ENCODE measurements around the gene ANGPTL1.

The ANGPTL1 gene, protein sequence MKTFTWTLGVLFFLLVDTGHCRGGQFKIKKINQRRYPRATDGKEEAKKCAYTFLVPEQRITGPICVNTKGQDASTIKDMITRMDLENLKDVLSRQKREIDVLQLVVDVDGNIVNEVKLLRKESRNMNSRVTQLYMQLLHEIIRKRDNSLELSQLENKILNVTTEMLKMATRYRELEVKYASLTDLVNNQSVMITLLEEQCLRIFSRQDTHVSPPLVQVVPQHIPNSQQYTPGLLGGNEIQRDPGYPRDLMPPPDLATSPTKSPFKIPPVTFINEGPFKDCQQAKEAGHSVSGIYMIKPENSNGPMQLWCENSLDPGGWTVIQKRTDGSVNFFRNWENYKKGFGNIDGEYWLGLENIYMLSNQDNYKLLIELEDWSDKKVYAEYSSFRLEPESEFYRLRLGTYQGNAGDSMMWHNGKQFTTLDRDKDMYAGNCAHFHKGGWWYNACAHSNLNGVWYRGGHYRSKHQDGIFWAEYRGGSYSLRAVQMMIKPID

DNA sequence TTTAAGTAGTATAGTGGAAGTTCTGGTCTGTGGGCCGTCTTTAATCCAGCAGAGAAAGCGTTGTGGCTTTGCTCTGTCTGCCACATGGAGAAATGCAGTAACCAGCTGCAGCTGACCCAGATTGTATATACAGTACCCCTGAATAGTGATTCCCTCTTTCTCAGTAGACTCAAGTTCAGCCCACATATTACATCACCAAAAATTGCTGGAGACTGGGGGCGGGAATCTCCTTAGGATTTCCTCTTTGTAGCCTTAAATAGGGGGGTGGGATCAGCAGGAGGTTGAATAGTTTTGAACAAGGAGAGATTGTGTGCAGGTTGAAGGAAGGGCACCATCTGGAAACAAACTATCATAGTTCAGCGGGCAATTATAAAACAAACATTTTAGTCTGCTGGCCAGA lies at the start of gene ANGPTL1:
ANGPTL1 (minus strand) TSS at position 134 of the 400 bp plus-strand sequence. CDS start 5,301 bp downstream, outside the sequence.
- DNase-seq = no peak

DNA sequence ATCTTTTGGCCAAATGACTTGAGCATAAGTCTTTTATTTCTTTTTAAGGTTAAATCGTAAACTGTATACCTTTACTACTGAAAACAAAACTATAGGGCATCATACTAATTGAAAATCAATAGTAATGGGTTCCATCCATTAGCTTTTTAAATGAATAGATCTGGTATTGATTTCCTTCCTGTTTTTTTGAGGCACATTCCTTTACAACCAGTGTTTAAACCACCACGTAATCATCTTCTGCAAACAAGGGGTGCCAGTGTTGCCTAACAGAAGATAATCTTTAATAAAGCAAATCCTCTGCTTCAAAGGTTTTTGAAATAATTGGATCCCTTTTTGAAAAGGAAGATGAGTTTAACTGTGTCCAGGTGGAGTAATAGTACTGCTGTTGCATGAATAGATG lies 48.7 kb upstream of the ANGPTL1 start:
- no peak for DNase-seq

DNA sequence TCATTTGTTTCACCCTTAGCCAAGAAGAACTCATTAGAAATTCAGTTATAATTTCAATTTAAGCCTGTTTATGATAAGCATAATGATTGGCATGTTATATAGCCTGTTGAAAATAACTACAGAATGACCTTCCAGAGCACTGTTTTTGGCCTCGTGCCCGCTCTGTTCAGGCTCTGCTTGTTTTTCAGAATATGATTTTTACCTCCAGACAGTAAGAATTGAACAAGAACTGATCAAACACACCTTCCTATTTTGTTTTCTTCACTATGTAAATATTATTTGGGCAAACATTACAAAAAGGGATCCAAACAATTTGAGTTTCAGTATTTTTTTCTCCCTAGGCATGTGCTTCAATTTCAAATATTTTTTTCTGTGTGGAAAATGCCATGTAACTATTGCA lies 48.1 kb upstream of the ANGPTL1 start:
- DNase-seq = no peak

DNA sequence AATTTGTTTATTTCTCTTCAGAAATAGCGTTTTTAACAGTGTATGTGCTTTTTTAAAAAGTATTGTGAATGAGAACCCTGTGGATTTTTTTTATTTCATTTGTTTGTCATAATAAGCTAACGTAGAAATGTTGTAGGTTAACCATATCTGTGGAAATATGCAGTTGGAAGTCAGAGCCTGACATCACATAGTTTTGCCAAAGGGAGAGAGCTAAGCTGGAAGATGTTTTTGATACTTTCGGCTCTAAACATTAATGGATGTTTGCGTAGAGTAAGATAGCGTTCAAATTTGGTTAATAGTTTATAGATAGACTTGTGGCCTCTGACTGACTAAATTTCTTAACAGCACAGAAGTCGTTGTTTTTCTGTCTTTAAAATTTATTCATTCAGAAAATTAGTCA lies 47.4 kb upstream of the ANGPTL1 start:
- no peak for DNase-seq

DNA sequence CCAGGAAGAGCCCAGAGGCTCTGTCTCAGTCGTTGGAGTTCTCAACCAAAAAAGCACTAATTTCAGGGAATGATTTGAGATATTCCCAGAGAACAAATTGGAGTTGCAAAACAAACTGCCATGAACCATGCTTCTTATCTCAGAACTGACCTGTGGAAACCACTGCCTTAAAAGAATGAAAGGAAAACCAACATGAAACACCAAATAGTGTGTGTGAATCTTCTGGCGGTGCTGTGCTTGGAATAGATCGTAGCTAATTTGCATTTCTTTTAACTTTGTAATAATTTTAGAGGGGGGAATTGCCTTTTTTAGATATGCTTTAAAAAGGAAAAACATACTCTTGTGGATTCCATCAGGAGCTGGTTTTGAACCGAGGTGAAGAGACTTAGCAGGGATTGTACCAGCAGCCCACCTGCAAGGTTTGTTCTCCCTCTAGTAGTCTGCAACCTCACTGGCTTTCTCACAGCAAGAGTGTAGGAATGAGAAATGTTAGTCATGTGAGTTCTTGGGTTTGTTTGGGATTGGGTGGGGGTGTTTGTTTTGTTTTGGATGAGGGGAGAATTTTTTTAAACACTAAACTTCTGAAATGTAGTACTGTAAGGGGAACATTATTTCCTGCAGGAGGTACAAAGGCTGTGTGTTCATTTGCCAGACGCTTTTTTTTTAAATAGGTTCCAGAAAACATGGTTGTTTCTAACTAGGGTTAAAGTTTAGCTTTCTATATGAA lies 45.7 kb upstream of the ANGPTL1 start:
- DNase-seq = no peak

DNA sequence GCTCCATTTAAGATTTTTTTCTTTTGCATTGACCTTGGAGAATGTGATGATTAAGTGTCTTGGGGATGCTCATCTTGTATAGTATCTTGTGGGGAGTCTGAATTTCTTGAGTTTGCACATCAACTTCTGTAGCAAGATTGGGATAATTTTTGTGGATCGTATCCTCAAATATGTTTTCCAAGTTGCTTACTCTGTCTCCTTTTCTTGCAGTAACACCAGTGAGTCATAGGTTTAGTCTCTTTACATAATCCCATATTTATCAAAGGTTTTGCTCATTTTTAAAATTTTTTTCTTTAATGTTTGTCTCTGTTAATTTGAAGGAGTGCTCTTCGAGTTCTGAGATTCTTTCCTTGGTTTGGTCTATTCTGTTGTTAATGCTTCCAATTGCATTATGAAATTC lies 41.7 kb upstream of the ANGPTL1 start:
- no peak for DNase-seq

DNA sequence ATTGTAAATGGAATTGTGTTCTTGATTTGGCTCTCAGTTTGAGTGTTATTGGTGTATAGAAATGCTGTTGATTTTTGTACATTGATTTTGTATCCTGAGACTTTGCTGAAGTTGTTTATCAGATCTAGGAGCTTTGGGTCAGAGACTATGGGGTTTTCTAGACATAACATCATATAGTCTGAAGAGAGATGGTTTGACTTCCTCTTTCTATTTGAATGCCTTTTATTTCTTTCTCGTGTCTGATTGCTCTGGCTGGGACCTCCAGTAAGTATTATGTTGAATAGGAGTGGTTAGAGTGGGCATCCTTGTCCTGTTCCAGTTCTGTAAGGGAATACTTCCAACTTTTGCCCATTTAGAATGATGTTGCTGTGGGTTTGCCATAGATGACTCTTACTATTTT lies 39.1 kb upstream of the ANGPTL1 start:
- DNase-seq = no peak

DNA sequence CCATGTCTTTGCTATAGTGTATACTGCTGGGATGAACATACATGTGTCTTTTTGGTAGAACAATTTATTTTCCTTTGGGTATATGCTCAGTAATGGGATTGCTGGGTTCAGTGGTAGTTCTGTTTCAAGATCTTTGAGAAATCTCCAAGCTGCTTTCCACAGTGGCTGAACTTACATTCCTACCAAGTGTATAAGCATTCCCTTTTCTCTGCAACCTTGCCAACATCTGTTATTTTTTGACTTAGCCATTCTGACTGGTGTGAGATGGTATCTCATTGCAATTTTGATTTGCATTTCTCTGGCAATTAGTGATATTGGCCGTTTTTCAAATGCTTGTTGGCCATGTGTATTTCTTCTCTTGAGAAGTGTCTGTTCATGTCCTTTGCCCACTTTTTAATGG lies 37.5 kb upstream of the ANGPTL1 start:
- no peak for DNase-seq

DNA sequence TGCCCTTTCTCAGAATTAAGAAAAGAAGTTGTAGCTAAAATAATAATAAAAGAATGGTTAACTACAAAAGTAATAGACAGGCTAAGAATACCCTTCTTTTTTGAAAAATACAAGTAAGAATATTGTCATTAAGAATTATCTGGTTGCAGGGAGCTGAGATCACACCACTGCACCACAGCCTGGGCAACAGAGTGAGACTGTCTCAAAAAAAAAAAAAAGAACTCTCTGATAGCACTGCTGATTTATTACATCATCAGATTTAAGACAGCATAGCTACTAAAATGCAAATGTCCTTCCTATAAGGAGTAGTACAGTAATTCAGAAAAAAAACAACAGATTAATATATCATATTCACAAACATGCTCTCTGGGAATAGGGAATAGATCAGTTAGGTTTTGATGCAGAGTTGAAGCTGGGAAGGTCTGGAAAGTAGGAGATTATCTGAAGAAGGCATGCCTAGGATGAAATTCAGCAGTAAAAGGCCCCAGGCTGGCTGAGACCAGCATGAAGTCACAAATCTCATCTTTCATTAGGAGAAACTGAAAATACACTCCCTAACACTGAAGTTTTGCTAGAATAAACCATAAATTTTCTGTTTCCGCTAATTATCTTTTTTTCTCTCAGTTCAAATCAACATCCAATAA lies 30.7 kb upstream of the ANGPTL1 start:
- no peak for DNase-seq

DNA sequence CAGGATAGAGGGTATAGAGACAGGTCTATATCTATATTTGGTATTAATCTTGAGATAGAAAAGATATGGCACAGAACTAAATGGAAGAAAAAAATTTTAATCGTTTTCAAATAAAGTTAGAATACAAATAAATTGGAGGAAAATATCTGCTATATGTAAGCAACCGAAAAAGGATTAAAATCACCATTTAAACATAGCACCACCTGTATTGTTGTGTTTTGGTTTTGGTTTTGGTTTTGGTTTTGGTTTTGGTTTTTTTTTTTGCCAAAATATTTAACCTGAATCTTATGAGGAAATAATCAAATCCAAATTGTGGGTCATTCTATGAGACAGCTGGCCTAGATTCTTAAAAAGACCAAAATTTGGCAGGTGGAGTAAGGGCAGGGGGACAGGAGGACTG lies 28.5 kb upstream of the ANGPTL1 start:
- no peak for DNase-seq

DNA sequence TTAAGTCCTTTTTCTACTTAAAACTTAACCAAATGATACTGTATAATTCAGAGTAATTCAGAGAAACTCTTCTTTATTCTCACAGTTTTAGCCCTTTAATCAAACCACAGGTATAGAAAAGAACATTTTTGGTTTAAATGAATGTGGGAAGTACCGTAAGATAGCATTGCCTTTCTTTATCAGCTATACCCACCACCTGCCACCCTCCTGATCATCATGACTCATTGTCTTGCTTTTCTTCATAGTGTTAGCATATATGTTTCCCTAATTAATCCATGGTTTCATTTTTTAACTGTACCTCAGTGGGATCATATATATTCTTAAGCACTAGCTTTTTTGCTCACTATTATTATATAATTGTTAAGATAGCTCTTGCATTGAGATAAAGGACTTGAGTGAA lies 27.5 kb upstream of the ANGPTL1 start:
- no peak for DNase-seq

DNA sequence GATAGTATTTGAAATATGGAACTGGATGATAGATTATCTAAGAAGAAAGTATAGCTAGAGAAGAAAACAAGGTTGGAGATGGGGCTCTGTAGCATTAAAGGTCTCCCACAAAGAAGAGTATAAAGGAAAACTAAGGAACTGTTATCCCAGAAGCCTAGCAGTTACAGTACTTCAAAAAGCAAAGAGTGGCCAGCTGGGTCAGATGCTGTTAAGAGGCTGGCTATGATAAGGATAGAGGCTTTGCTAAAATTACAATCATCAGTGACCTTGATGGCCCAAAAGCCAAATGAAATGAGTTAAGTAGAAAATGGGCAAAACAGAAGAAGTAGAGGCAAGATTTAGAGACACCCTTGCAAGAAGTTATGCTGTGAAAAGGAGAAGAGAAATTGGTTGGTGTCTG lies 25.1 kb upstream of the ANGPTL1 start:
- DNase-seq = no peak

DNA sequence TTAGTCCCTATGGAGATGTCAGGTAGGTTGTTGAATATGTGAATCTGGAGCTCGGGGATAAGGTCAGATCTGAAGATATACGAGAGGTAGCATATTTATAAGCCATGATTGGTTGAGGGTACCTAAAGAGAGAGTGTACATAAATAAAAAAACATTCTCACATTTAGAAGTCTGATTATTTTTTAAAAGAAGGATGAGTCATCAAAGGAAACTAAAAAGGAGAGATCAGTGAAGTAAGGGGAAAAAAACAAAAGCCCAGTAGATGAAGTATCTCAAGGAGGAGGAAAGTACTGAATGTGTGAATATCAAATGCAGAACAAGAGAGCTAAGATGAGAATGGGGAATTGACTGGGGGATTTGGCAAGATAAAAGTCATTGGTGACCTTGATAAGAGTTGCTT lies 15.7 kb upstream of the ANGPTL1 start:
- DNase-seq = no peak

DNA sequence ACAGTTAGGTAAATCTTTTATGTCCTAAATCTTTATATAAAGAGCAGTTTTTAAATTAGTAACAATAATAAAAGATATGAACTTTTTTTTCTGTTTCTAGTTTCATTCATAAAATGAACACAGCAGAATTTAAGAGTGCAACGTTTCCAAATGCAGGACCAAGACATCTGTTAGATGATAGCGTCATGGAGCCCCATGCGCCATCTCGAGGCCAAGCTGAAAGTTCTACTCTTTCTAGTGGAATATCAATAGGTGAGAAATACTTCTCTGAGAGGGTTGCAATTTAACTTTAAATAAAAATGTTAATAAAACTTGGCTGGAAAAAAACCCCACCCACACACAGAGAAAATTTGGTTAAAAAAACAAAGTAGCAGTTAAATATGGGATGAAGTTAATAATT lies 15.0 kb upstream of the ANGPTL1 start:
- peak; percentile 3 for DNase-seq

DNA sequence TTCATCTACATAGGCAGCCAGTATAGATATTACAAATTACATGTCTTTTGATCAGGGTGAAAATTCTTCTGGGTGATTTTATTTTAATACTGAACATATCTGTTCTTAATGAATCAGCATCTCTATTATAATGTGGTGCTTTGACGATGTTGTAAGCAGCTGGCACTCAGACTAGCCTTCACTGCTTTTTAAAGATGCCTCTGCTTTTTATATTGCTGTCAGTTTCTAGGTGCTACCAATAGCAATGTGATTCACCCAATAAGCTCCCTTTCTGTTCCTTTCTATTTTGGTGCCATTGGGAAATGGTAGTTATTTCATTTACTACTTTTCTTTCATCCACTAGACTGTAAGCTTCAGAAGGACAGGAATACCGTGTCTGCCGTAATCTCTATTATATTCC lies 11.1 kb upstream of the ANGPTL1 start:
- no peak for DNase-seq

DNA sequence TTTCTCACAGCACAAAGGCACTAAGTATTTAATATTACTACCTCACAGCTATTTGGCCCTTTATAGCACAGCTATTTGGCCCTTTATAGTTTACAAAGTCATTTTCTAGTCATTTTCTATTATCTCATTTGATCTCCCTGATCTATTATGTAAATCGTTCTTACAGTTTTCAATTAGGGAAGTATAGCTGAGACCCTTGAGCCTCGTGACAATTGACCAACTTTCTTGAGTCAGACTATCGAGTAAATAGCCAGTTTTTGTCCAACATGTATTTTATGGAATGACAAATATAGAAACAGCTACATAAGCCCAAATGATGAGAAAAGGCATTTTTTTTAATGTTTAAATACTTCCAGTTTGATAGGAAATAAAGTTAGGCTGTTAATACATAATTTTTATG lies 7.0 kb upstream of the ANGPTL1 start:
- DNase-seq = no peak

DNA sequence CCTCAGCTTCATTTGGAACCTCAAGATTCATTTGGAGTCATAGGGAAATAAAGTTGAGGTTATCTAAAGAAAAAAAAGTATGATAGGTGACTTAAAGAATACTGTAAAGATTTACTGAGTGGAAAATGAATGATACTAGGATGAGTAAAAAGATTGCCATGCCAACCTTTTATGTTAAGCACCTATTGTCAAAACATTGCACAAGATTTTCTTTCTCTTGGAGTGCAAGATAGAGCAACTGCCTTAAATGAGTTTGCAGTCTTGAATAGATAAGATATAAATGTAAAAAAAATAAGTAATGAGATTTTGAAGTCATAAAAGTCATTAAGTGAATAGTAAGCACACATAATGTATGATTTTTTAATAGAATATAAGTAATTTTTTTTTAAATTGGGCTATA lies 5.1 kb upstream of the ANGPTL1 start:
- DNase-seq = no peak

DNA sequence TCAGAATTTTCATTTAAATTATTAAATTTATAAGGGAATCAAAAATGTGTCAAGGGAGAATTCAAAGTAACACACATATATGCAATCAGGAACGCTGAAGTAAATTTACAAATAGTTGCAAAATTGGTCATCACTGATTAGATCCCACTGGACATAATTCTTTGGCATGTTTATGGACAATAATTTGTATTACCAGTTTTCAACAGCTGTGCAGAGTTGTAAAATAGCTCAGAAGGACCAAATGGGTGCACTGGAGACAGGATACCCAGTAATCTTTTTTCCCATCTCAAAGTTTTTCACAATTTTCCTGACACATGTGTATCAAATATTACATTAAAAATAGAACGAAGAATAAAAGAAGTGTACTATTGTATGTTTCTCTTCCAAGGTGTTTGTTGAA lies 4.1 kb upstream of the ANGPTL1 start:
- no peak for DNase-seq

DNA sequence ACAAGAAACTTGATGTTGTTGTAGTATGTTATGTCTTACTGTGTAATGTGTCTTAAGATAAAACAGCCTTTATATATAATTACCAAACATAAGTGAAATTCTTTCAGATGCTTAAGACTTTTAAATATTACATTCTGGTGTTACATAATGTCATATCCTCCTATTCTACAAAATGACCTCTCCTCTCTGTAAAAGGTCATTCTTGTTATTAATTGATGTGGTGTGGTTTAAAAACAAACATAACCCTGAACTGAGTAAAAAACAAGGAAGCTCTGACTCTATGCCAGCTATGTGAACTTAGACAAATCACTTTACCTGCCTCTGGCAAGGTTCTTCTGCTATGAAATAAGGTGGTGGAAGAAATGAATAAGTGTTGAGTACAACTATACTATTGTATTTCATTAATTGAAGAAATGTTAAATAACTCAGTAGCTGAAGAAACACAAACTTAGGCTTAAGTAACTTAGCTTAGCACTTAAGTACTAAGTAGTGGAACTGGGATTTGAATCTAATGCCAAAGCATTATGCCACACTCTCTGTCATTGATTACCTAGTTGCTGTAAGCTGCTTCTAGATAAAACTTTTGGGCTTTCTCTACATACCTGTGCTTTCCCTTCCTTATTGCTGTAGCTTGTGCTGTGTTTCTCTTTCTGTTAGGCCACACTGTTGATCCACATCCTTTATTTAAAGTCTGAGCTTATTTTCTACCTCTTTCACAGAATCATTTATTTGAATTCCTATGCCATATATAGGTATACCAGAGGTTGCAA lies 859 bp upstream of the ANGPTL1 start:
- no peak for DNase-seq

DNA sequence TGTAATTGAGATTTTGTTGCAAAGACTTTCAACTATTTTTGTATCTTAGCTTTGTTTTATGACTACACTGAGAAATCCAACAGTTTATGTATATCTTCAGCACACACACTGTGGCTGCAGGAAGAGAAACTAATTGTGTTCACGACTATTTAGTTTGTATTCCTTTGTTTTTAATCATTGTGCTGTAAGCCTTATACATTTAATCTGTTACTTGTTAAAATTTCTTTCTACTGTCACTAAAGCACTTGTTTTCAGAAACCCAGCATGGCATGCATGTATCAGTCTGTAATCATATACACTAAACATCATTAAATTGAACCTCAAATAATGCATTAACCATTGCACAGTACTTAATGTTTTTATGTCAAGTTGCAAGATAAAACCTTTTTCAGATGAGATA lies 656 bp downstream of the ANGPTL1 start:
- no peak for DNase-seq

DNA sequence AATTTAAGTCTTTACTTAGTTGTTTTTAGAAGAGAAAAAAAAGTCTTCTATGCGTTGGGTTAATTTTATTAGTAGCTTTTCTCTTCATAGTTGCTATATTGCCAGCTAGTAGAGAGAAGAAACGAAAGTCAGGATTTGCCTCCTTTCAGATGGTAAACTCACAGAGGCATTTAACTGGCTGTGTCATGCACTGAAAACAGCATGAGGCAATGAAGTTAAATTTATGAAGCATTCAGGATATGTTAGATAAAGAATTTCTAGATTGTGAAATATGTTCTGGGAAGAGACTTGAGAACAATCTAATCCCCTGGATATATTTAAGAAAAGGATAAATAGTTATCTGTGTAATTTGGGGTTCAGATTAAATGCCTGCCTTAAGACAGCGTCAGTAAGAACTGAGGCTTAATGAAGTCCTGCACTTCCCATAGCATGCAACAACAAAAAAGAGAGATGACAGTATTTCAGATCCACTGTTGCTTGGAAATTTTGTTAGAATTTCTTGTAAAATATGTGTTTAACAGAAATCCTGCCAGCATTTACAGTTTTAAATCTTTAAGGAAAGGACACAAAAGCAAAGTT lies 1.7 kb downstream of the ANGPTL1 start:
- no peak for DNase-seq

DNA sequence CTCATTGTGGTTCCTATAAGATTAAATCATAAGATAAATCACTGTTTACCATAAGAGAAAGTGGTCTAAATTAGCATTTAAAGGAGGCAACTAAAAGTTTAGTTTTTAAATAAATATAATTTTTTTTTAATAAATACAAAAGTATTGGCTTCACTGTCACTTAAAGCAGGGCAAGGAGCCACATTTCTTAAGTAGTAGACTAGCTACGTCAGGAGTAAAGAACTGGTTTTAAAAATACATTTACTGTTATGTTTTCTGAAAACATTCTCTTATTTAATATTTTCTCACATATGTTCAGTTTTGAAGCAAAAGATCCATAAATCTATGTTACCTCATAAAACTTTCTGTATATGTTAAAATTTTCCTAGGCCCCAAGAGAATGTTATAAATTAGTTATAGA lies 2.2 kb downstream of the ANGPTL1 start:
- no peak for DNase-seq

DNA sequence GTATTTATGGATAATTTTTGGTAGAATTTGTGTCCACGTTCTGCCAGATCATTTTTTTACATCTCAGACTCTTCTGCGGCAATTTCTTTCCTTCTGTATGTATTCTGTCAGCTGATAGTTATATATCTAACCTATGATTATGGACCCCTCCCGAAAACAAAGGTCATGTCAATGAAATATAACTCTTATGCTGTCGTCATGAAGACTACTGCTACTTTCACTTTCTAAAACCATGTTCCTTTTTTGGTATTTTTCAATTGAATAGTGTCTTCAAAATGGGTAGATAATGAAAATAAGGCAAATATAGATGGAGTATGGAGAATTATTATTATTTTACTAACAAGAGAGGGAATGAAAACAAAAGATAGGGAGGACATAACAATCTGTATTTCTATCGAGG lies 3.2 kb downstream of the ANGPTL1 start:
- DNase-seq = no peak

Data from DMS53 (cell line).